Measurements from ENCODE around the gene COL9A3.
A peak's percentile ranks its signal among the peaks of the same experiment; 100 is the strongest.

The COL9A3 gene

GRCh38 chr20:62797671-62798532 is 18.9 kb upstream of the COL9A3 start:
- TF ChIP-seq CTCF (IDR thresholded peaks at IDR 0.05; ENCODE audit: low read depth, low read length, missing control alignments) = no peak
- peak overlapping the region; percentile 67 for H3K4me3 ChIP-seq (replicated peaks; ENCODE audit: low read depth, low read length)
- DNase-seq (ENCODE audit: extremely low read depth, low read depth) = no peak

- no peak overlapping the region for H3K4me3 ChIP-seq (replicated peaks; ENCODE audit: low read depth, low read length)
- TF ChIP-seq CTCF (IDR thresholded peaks at IDR 0.05; ENCODE audit: low read depth, low read length, missing control alignments) = no peak
- no peak for DNase-seq (ENCODE audit: extremely low read depth, low read depth)
Observed at GRCh38 chr20:62799036-62799435, 17.8 kb upstream of the COL9A3 start.

GRCh38 chr20:62799459-62799858 is 17.4 kb upstream of the COL9A3 start:
- no peak overlapping the region for H3K4me3 ChIP-seq (replicated peaks; ENCODE audit: low read depth, low read length)
- DNase-seq (ENCODE audit: extremely low read depth, low read depth) = no peak
- no peak for TF ChIP-seq CTCF (IDR thresholded peaks at IDR 0.05; ENCODE audit: low read depth, low read length, missing control alignments)

GRCh38 chr20:62799873-62800272 is 17.0 kb upstream of the COL9A3 start:
- no peak for DNase-seq (ENCODE audit: extremely low read depth, low read depth)
- no peak for TF ChIP-seq CTCF (IDR thresholded peaks at IDR 0.05; ENCODE audit: low read depth, low read length, missing control alignments)
- H3K4me3 ChIP-seq (replicated peaks; ENCODE audit: low read depth, low read length) = no peak overlapping the region

GRCh38 chr20:62800314-62801259 is 16.3 kb upstream of the COL9A3 start:
- H3K4me3 ChIP-seq (replicated peaks; ENCODE audit: low read depth, low read length) = no peak overlapping the region
- TF ChIP-seq CTCF (IDR thresholded peaks at IDR 0.05; ENCODE audit: low read depth, low read length, missing control alignments) = no peak
- DNase-seq (ENCODE audit: extremely low read depth, low read depth) = no peak

GRCh38 chr20:62801284-62802010 is 15.4 kb upstream of the COL9A3 start:
- no peak for TF ChIP-seq CTCF (IDR thresholded peaks at IDR 0.05; ENCODE audit: low read depth, low read length, missing control alignments)
- H3K4me3 ChIP-seq (replicated peaks; ENCODE audit: low read depth, low read length) = no peak overlapping the region

More at GRCh38 chr20:62801284-62802010, 15.4 kb upstream of the COL9A3 start:
- no peak for DNase-seq (ENCODE audit: extremely low read depth, low read depth)
